RWPE1 (cell line): ENCODE measurements around the gene ERAL1.

Experiments
- CTCF ChIA-PET: fragments of 350-600 bp; sonication (Branson Sonifier 250); formaldehyde crosslinking; extraction: SDS; loops from one replicate; lab custom pipeline; 2021; lab: Yijun Ruan, JAX
- POLR2A ChIA-PET: fragments of 400-600 bp; formaldehyde crosslinking; extraction: SDS; loops from one replicate; lab custom pipeline; 2020; ENCODE audit warnings: antibody characterized with exemption; ENCODE audit not compliant: low non-redundant PET; lab: Yijun Ruan, JAX
- DNase-seq: peaks from one replicate; pipeline ENCODE4 v3.0.0; 2012; ENCODE audit warnings: low spot score
- H3K27ac ChIP-seq: fragments of 450-650 bp; 2 replicates; pipeline ENCODE4 v1.5.1; 2017
- TF ChIP-seq, protein P1 (sequence below): fragments of 450-650 bp; conservative IDR thresholded peaks from 2 replicates; pipeline ENCODE4 v1.5.1; 2017; ENCODE audit warnings: low read depth, mild to moderate bottlenecking

Gene ERAL1

DNA sequence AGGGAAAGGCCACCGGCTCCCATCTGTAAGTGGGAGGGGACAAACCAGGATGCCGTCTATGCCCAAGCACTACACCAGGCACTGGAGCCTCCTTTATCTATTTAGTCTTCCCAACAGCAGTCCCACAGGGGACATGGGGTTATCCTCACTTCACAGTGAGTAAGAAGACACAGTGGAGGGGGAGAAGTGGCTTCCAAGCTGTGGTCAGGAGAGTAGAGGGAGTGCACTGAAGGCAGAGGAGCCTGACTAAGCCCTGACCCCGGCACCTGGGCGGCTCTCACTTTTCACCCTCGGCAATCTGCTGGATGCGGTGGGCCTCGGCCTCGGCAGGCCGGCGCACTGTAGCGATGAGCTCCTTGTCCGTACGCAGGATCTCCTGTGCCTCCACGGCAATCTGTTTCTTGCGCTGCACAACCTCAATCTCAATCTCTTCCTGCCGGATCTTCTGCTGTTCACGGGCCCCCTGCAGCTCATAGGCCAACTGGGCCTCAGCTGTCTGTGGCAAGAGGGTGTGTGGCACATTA is 26.8 kb downstream of the ERAL1 start:
- POLR2A ChIA-PET, result no interaction called here

GRCh38 chr17:28882154-28882895 is 27.5 kb downstream of the ERAL1 start:
- TF ChIP-seq, protein P1, sequence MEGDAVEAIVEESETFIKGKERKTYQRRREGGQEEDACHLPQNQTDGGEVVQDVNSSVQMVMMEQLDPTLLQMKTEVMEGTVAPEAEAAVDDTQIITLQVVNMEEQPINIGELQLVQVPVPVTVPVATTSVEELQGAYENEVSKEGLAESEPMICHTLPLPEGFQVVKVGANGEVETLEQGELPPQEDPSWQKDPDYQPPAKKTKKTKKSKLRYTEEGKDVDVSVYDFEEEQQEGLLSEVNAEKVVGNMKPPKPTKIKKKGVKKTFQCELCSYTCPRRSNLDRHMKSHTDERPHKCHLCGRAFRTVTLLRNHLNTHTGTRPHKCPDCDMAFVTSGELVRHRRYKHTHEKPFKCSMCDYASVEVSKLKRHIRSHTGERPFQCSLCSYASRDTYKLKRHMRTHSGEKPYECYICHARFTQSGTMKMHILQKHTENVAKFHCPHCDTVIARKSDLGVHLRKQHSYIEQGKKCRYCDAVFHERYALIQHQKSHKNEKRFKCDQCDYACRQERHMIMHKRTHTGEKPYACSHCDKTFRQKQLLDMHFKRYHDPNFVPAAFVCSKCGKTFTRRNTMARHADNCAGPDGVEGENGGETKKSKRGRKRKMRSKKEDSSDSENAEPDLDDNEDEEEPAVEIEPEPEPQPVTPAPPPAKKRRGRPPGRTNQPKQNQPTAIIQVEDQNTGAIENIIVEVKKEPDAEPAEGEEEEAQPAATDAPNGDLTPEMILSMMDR, result no peak
- H3K27ac ChIP-seq, result peak overlapping the region; percentile 54
- DNase-seq, result no peak
- ChIA-PET CTCF (interaction anchor here (0.6 to 1.0 kb wide), 2 partner anchors 14 to 207 kb away, joined by 3 read pairs; no protein-coding TSS in a partner anchor), POLR2A (no interaction called here)

More for the DNA sequence above, 26.8 kb downstream of the ERAL1 start:
- peak overlapping the region; percentile 54 for H3K27ac ChIP-seq
- TF ChIP-seq, protein P1, result no peak
- no peak for DNase-seq
- CTCF ChIA-PET, result interaction anchor here (0.6 to 1.0 kb wide), 2 partner anchors 15 to 207 kb away, joined by 3 read pairs; no protein-coding TSS in a partner anchor

DNA sequence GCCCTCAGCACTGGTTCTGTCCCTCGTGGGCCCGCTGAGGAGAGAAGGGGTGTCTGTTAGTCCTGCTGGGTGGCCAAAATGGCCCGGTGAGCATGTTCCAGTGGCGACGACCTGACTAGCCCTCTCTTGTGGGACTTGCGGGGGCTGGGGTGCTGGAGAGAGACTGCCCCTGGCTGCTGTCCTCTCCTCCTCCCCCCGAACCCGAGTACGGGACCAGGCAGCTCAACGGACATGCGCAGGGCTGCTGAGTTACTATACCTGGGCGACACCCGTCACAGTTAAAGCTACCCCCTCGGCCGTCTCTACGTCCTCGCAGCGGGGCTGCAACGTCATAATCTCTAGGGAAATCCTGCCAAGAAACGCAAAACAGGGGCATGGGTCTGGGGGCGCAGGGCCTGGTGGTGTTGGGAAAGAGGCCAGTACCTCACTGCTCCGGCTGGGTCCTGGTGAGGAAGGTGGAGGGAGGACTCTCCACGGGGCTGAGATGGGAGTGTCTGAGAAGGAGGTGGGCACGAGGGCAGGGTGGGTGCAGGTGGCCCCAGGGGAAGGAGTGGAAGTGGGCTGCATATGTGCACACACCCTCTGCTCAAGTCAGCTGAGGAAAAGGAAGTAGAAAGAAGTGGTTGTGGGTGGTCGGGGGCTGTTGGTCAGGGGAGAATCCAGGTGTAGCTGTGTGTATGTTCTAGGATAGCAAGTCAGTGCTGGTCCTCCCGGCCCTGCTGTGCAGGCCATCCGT is 29.3 kb downstream of the ERAL1 start:
- peak overlapping the region; percentile 54 for H3K27ac ChIP-seq
- DNase-seq, result no peak
- POLR2A ChIA-PET, result no interaction called here
- TF ChIP-seq, protein P1, result no peak
- CTCF ChIA-PET, result no interaction called here

DNA sequence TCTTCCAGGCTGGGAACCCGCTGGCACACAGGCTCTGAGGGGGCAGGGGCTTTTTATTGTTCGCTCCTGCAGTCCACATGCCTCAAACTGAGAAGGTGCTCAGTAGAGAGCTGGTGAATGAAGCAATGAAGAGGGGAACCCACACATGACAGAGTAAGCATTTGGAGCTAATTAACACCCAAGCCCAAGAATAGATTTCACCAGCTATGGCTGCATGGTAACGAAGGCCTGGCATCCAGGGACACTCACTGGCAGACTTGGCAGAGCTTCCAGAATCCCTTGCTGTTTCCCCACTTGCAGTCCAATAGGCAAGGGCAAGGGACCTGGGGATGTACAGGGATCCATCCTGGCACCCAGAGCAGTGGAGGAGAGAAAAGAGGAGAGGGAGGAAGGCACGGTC is 30.5 kb downstream of the ERAL1 start:
- peak overlapping the region; percentile 54 for H3K27ac ChIP-seq
- CTCF ChIA-PET, result no interaction called here
- POLR2A ChIA-PET, result no interaction called here
- no peak for DNase-seq
- TF ChIP-seq, protein P1, result no peak

GRCh38 chr17:28885951-28886350 is 31.1 kb downstream of the ERAL1 start:
- no peak for DNase-seq
- H3K27ac ChIP-seq, result peak overlapping the region; percentile 54
- ChIA-PET POLR2A (interaction anchor here (0.6 kb wide), 1 partner anchor 60 kb away, joined by 3 read pairs; no protein-coding TSS in a partner anchor), CTCF (no interaction called here)
- TF ChIP-seq, protein P1, result no peak

- POLR2A ChIA-PET, result no interaction called here
- DNase-seq, result no peak
- CTCF ChIA-PET, result no interaction called here
- peak overlapping the region; percentile 54 for H3K27ac ChIP-seq
- TF ChIP-seq, protein P1, result no peak
Observed at GRCh38 chr17:28887871-28888471, 33.2 kb downstream of the ERAL1 start.
